Activated T-cell treated with anti-CD3 and anti-CD28 coated beads for 24 hours (primary cell): ENCODE measurements around the gene MOG.
A peak's percentile ranks its signal among the peaks of the same experiment; 100 is the strongest.
"Not testable (repeated sequence)": the region's sequence is repeated elsewhere in the genome, so short reads cannot be mapped to it uniquely, and the experiment has no call there.

ENCODE experiments used
- DNase-seq: peaks from one replicate; pipeline ENCODE4 v3.0.0-alpha.2; 2020; ENCODE audit warnings: low read depth

Gene MOG

GRCh38 chr6:29641430-29642148, 15.3 kb upstream of the MOG start:
- DNase-seq: no peak

GRCh38 chr6:29647927-29648642, 8.8 kb upstream of the MOG start:
- no peak for DNase-seq

GRCh38 chr6:29649701-29650673, 6.9 kb upstream of the MOG start:
- peak; percentile 96 for DNase-seq

- DNase-seq: no peak
Observed at GRCh38 chr6:29651413-29652197, 5.3 kb upstream of the MOG start.

- no peak for DNase-seq
Observed at GRCh38 chr6:29652198-29652584, 4.7 kb upstream of the MOG start.

GRCh38 chr6:29653452-29654038, 3.3 kb upstream of the MOG start:
- no peak for DNase-seq

DNA sequence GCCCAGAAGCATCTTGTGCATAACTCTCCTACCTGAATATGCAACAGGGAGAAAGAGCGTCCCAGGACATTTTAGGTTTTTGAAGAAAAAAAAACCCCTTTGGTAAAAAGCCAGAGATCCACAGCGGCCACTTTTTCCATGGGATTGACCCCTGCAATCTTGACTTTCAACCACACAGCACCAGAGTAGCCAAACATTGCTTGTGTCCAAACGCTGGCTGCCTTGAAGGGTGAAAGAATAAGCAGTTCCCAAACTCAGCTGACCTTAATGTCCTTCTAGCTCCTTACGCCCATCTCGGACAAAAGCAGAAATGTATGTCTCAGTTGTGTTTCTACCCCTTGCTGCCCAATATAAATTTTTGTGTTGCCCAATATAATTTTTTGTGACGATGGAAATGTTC, 1.2 kb upstream of the MOG start:
- DNase-seq: no peak

- no peak for DNase-seq
Observed at GRCh38 chr6:29656157-29656556, 735 bp upstream of the MOG start.

DNA sequence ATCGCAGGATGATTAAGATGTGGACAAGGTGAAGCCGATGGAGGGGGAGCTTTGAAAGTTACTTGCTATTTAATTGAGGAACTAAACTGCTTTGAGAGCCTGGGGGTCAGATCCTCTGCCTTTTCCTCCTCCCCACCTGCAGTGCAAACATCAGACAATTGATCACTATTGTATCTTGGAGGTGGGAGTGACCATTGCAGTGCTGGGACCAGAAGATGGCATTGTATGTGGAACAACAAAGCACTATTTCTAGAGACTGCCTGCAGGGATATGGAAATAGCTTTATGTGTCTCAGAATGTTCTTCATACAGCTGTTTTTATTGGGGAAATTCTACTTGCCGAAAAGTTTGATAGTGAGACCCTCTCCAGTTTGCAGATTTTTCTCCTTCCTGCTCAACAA, 4.2 kb downstream of the MOG start:
- DNase-seq: no peak

GRCh38 chr6:29661502-29662141, 4.7 kb downstream of the MOG start:
- DNase-seq: not testable (repeated sequence)

DNA sequence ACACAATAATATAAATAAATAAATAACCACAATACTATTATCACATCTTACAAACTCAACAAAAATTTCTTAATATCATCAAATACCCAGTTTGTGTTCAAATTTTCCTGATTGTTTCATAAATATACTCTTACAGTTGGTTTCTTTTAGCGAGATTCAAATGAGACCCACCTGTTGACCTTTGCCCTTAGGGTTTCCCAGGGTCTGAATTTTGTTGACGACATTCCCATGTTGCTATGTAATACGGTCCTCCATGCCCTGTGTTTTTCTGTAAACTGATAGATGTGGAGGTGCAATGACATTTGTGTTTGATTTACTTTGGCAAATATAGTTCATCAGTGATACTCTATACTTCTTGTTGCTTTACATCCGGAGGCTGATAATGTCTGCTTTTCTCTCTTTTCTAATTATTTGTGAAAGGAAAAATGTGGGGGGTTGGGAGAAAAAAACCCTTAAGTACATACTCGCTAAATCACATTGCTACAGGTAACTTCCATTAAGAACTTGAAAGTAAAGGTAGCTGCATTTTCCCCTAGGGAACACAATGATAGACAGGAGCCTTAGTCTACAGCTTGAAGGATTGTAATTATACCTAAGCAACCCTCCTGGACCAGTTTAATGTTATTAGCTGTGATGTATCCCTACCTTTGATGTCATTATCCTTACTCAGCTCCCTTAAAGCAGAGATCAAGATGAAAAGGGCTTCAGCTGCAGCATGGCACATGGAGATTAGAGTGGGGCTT, 6.6 kb downstream of the MOG start:
- no peak for DNase-seq

DNA sequence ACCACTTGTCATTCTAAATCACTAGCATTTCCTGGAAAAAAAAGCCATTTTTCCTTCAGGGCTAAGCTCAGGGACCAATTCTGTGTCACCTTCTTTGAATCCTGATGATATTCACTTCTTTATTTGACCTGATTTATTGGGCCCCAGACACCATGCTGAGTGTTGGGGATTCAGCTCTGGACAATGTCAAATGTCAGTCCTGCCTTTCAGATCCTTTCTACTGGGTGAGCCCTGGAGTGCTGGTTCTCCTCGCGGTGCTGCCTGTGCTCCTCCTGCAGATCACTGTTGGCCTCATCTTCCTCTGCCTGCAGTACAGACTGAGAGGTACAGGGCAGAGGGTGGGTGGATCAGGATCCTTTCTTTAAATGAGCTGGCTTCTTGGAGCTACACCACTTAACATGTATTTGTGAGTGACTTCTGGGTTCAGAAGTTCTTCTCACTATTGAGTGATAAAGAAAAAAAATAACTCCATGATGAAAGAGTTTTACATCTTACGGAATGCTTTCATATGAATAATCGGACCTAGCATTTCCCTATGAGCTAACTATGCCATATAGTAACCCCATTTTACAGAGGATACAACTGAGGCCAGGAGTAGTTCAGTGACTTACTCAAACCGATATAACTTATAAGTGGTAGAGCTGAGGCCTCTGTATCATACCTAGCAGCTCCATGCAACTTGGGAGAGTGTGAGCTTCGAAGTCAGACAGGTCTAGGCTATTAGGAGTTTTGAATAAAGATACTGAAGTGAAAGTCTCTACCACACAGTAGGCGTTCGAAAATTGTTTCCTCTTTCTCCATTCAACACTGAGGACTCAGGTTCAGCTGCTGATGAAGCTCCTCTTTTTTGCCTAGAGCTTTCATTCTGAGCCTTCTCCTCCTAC, 9.3 kb downstream of the MOG start:
- no peak for DNase-seq

GRCh38 chr6:29666826-29667130, 9.9 kb downstream of the MOG start:
- no peak for DNase-seq

GRCh38 chr6:29667158-29667557, 10.3 kb downstream of the MOG start:
- DNase-seq: no peak

- no peak for DNase-seq
Observed at GRCh38 chr6:29671026-29671425, 14.1 kb downstream of the MOG start.

DNA sequence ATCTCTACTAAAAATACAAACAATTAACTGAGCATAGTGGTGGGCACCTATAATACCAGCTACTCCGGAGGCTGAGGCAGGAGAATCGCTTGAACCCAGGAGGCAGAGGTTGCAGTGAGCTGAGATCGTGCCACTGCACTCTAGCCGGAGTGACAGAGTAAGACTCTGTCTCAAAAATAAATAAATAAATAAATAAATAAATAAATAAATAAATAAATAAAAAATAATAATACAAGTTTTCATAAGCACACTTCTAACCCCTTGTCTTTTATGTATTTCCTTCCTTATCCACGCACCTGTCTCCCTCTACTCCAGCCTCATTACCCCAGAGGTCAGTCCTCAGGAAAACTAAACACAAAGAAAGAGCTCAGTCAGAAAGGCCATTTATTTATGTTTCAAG, 15.2 kb downstream of the MOG start:
- not testable (repeated sequence) for DNase-seq

GRCh38 chr6:29673161-29673560, 16.3 kb downstream of the MOG start:
- DNase-seq: no peak

DNA sequence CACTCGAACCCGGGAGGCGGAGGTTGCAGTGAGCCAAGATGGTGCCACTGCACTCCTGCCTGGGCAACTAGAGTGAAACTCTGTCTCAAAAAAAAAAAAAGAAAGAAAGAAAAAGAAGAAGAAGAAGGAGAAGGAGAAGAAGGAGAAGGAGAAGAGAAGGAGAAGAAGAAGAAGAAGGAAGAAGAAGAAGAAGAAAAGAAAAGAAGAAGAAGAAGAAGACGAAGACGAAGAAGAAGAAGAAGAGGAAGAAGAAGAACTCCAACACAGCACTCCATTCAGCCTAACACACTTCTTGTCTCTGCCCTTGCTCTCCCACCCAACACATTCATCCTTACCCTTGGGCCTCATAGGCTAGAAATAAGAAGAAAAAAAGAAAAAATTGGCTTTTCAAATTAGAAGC, 17.1 kb downstream of the MOG start:
- DNase-seq: no peak

DNA sequence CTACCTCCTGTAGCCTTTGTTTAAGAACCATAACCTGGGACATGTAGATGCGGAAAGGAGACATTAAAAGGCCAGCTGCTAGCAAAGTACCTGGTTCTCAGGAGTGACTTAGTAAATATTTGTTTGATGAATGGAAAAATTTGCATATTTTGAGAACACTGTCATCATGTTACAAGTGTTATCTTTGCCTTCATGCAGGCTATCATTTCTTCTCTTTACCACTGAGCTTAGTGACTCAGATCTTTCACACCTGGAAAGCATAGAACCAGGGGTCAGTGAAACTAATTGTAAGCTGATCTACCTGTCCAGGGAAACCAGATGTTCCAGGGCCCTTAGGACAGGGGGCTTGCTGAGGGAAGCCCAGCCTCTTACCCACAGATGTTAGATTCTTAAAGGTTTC, 18.7 kb downstream of the MOG start:
- DNase-seq: no peak
